K562 (cell line): Measurements from ENCODE around the gene UQCR11. TPM values are rescaled to one million over a fixed set of nuclear protein-coding genes. Genes with fewer than 3 reads are reported as not detected.
A peak's percentile ranks its signal among the peaks of the same experiment; 100 is the strongest.

Source experiments
- GABPB1 ChIP-seq: sonication (generic); formaldehyde crosslinking; IDR thresholded peaks from 2 replicates; pipeline ENCODE4 v1.8.0; 2022; ENCODE audit warnings: mild to moderate bottlenecking, missing genetic modification reagents
- ZNF197 ChIP-seq: fragments of 200-800 bp; sonication (Bioruptor generic); IDR thresholded peaks from 2 replicates; pipeline ENCODE4 v1.6.1; 2016; ENCODE audit warnings: low read depth, missing genetic modification characterization, missing compliant biosample characterization
- ZNF263 ChIP-seq: sonication (generic); formaldehyde crosslinking; IDR thresholded peaks from 2 replicates; pipeline ENCODE4 v1.8.0; 2022; ENCODE audit warnings: mild to moderate bottlenecking, missing genetic modification reagents, borderline replicate concordance
- polyA plus RNA-seq, 8 experiments: library from polyadenylated mRNA; depleted of rRNA in 4 of 8; stranded (reverse) in 5 of 8; unstranded in 3 of 8; fragments of >200 nt; fragmentation: Nextera tagmentation in 2 of 8; fragmentation: Illumina TruSeq in 1 of 8; extraction: Ambion mirVana in 2 of 8; extraction: Trizol in 1 of 8; gene quantifications; 2 replicates each; pipeline versions ENCODE4 v1.2.1 to v1.2.3, GENCODE V29; 2011 to 2014; ENCODE audit warnings: inconsistent platforms in 1 of 8, missing spikeins in 1 of 8
- total RNA-seq, 7 experiments: library from RNA; depleted of rRNA in 6 of 7; stranded (reverse); fragments of >200 nt in 6 of 7; fragmentation: Illumina TruSeq in 2 of 7; extraction: Trizol in 2 of 7; gene quantifications; 2 replicates each; pipeline versions ENCODE4 v1.2.1 to v1.2.3, GENCODE V29; 2011 to 2021; ENCODE audit warnings: low replicate concordance in 1 of 7
- TF ChIP-seq, protein P1 (sequence below): sonication (generic); formaldehyde crosslinking; IDR thresholded peaks from 2 replicates; pipeline ENCODE4 v1.8.0; 2023; ENCODE audit warnings: mild to moderate bottlenecking, missing genetic modification reagents
- TF ChIP-seq, protein P2 (sequence below): fragments of 250-450 bp; sonication (Bioruptor Pico); IDR thresholded peaks from 2 replicates; pipeline ENCODE4 v1.8.0; 2021; ENCODE audit warnings: borderline replicate concordance, mild to moderate bottlenecking, moderate library complexity; ENCODE audit not compliant: poor library complexity, severe bottlenecking
- TF ChIP-seq, protein P3 (sequence below), 2 experiments: fragments of 200-800 bp in 1 of 2; sonication (Bioruptor generic) in 1 of 2; sonication (generic) in 1 of 2; formaldehyde crosslinking in 1 of 2; IDR thresholded peaks in 1 of 2; conservative IDR thresholded peaks in 1 of 2; 2 replicates each; pipeline versions ENCODE4 v1.5.0 to v1.6.1; 2016 to 2020; ENCODE audit warnings: missing compliant biosample characterization in 1 of 2, missing genetic modification characterization in 1 of 2, missing genetic modification reagents in 1 of 2
- TF ChIP-seq, protein P4 (sequence below): fragments of 450-650 bp; IDR thresholded peaks from 2 replicates; pipeline ENCODE4 v1.6.1; 2016; ENCODE audit warnings: missing biosample characterization, missing genetic modification characterization
- TF ChIP-seq, protein P5 (sequence below), 2 experiments: fragments of 450-650 bp; IDR thresholded peaks; 2 replicates each; pipeline ENCODE4 v1.6.1; 2016; ENCODE audit warnings: mild to moderate bottlenecking in 2 of 2, borderline replicate concordance in 1 of 2, low read depth in 1 of 2, moderate library complexity in 1 of 2

UQCR11 gene
- total and polyA plus RNA-seq, 9 of the 15 experiments (the other 6 are each of a cell fraction or from before 2014, with no cell fraction given) = 57.6 to 394 (median 259) TPM

DNA sequence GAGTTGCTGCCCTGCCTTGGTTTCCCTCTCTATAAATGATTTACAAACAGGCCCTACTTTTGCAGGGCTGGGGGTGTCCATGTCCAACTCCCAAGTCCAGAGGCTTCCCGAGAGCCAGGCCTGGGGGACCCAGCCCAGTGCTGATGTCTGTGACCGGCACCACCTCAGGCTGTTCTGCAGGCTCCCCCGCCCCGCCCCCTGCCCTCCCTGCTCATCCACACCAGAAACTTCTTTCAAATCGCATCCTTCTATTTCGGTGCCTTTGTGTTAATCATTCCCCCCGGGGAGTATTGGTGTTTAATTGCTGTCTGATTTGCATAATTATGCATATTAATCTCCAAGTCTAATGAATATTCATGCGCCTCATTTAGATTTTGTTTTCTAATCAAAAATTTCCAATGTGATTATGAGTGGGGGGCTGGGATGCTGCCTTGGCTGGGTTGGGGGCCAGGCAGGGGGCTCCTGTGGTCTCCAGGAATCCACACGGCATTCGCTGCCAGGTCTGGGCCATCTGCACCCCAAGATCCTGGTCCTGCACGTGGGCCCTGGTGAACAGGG is 28.1 kb upstream of the UQCR11 start (continued):
- TF ChIP-seq, protein P1, sequence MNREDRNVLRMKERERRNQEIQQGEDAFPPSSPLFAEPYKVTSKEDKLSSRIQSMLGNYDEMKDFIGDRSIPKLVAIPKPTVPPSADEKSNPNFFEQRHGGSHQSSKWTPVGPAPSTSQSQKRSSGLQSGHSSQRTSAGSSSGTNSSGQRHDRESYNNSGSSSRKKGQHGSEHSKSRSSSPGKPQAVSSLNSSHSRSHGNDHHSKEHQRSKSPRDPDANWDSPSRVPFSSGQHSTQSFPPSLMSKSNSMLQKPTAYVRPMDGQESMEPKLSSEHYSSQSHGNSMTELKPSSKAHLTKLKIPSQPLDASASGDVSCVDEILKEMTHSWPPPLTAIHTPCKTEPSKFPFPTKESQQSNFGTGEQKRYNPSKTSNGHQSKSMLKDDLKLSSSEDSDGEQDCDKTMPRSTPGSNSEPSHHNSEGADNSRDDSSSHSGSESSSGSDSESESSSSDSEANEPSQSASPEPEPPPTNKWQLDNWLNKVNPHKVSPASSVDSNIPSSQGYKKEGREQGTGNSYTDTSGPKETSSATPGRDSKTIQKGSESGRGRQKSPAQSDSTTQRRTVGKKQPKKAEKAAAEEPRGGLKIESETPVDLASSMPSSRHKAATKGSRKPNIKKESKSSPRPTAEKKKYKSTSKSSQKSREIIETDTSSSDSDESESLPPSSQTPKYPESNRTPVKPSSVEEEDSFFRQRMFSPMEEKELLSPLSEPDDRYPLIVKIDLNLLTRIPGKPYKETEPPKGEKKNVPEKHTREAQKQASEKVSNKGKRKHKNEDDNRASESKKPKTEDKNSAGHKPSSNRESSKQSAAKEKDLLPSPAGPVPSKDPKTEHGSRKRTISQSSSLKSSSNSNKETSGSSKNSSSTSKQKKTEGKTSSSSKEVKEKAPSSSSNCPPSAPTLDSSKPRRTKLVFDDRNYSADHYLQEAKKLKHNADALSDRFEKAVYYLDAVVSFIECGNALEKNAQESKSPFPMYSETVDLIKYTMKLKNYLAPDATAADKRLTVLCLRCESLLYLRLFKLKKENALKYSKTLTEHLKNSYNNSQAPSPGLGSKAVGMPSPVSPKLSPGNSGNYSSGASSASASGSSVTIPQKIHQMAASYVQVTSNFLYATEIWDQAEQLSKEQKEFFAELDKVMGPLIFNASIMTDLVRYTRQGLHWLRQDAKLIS (CRISPR knock-in tag) = no peak
- TF ChIP-seq, protein P2, sequence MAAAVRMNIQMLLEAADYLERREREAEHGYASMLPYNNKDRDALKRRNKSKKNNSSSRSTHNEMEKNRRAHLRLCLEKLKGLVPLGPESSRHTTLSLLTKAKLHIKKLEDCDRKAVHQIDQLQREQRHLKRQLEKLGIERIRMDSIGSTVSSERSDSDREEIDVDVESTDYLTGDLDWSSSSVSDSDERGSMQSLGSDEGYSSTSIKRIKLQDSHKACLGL (CRISPR knock-in tag) = no peak
- TF ChIP-seq, protein P3, sequence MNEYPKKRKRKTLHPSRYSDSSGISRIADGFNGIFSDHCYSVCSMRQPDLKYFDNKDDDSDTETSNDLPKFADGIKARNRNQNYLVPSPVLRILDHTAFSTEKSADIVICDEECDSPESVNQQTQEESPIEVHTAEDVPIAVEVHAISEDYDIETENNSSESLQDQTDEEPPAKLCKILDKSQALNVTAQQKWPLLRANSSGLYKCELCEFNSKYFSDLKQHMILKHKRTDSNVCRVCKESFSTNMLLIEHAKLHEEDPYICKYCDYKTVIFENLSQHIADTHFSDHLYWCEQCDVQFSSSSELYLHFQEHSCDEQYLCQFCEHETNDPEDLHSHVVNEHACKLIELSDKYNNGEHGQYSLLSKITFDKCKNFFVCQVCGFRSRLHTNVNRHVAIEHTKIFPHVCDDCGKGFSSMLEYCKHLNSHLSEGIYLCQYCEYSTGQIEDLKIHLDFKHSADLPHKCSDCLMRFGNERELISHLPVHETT (CRISPR knock-in tag; conservative IDR thresholded peaks at IDR 0.05 in 1 of 2, IDR thresholded peaks at IDR 0.05 in 1 of 2) = no peak
- TF ChIP-seq ZNF197 (CRISPR knock-in tag) (no peak), GABPB1 (CRISPR knock-in tag) (no peak), ZNF263 (peak; percentile 22; the same call in 1 of the 2 replicates)
- TF ChIP-seq, protein P4, sequence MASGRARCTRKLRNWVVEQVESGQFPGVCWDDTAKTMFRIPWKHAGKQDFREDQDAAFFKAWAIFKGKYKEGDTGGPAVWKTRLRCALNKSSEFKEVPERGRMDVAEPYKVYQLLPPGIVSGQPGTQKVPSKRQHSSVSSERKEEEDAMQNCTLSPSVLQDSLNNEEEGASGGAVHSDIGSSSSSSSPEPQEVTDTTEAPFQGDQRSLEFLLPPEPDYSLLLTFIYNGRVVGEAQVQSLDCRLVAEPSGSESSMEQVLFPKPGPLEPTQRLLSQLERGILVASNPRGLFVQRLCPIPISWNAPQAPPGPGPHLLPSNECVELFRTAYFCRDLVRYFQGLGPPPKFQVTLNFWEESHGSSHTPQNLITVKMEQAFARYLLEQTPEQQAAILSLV (tag) = no peak
- TF ChIP-seq, protein P5, sequence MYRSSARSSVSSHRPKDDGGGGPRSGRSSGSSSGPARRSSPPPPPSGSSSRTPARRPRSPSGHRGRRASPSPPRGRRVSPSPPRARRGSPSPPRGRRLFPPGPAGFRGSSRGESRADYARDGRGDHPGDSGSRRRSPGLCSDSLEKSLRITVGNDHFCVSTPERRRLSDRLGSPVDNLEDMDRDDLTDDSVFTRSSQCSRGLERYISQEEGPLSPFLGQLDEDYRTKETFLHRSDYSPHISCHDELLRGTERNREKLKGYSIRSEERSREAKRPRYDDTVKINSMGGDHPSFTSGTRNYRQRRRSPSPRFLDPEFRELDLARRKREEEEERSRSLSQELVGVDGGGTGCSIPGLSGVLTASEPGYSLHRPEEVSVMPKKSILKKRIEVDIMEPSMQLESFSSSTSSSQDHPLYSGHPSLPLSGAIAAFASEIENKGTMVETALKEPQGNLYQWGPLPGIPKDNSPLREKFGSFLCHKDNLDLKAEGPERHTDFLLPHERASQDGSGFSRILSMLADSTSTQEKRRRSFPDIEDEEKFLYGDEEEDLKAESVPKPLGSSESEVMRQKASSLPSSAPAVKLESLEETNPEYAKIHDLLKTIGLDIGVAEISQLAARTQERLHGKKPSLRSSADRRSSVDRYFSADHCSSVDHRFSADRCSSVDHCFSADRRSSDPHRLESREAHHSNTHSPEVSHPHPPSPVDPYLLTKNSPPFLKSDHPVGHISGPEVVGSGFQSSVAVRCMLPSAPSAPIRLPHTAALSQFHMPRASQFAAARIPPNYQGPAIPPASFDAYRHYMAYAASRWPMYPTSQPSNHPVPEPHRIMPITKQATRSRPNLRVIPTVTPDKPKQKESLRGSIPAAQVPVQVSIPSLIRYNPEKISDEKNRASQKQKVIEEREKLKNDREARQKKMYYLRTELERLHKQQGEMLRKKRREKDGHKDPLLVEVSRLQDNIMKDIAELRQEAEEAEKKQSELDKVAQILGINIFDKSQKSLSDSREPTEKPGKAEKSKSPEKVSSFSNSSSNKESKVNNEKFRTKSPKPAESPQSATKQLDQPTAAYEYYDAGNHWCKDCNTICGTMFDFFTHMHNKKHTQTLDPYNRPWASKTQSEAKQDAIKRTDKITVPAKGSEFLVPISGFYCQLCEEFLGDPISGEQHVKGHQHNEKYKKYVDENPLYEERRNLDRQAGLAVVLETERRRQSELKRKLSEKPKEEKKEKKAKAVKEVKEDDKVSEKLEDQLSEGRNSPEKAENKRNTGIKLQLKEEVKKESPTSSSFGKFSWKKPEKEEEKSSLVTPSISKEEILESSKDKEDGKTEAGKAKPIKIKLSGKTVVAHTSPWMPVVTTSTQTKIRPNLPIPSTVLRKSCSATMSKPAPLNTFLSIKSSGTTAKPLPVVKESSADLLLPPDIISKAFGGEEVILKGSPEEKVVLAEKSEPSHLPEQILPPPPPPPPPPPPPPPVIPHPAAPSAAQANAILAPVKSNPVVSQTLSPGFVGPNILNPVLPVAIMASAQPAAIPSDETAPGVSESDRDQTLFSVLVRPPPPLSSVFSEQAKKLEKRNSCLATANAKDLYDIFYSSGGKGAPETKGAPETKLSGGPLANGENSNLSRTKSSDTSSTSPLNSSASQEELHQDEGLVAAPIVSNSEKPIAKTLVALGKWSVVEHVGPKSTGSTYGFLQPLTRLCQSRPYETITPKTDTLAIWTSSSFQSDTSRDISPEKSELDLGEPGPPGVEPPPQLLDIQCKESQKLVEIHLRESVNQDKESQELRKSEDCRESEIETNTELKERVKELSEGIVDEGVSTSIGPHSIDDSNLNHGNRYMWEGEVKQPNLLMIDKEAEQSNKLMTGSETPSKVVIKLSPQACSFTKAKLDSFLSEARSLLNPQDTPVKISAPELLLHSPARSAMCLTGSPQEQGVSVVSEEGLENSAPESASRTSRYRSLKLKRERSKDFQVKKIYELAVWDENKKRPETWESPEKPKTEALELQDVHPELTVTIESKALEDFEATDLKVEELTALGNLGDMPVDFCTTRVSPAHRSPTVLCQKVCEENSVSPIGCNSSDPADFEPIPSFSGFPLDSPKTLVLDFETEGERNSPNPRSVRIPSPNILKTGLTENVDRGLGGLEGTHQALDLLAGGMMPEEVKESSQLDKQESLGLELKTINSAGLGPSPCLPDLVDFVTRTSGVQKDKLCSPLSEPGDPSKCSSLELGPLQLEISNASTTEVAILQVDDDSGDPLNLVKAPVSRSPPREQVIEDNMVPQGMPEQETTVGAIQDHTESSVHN (IDR thresholded peaks at IDR 0.05; ENCODE audit: borderline replicate concordance in 1 of 2, low read depth in 1 of 2) = no peak
